ENCODE results near the gene RAB3A.

- TF ChIP-seq CTCF (conservative IDR thresholded peaks at IDR 0.05; ENCODE audit: low read length): no peak
- no peak for TF ChIP-seq EZH2phosphoT487 (IDR thresholded peaks at IDR 0.05; ENCODE audit: borderline replicate concordance)
These were observed 33.1 kb downstream of the RAB3A start for GRCh38 chr19:18170714-18171255.
